CD4-positive, alpha-beta T cell (primary cell): Measurements from ENCODE around the gene PXT1. TPM values are rescaled to one million over a fixed set of nuclear protein-coding genes. Genes with fewer than 3 reads are reported as not detected.

ENCODE experiments used
- ATAC-seq: fragments of 200-7000 bp; cut with Tn5 transposase; one replicate; pipeline ENCODE4 v1.10.0; 2022; ENCODE audit warnings: mild to moderate bottlenecking; ENCODE audit not compliant: poor library complexity
- CTCF ChIA-PET: fragments of 350-600 bp; sonication (Branson Sonifier 250); formaldehyde crosslinking; loops from one replicate; lab custom pipeline; 2021; ENCODE audit warnings: antibody characterized with exemption, inconsistent platforms; lab: Charles Lee
- POLR2A ChIA-PET: fragments of 350-600 bp; sonication (Branson Sonifier 250); formaldehyde crosslinking; loops from one replicate; lab custom pipeline; 2021; ENCODE audit warnings: antibody characterized with exemption, inconsistent platforms; lab: Charles Lee
- DNase-seq, 14 experiments: peaks; one replicate each; pipeline ENCODE4 v3.0.0-alpha.2; 2013 to 2020; ENCODE audit warnings: mixed read lengths in 2 of 14
- H3K27ac ChIP-seq, 2 donors: one replicate each; pipeline versions ENCODE4 v1.5.1 to v1.7.0; 2013; ENCODE audit warnings: low read length in 2 of 2, low read depth in 1 of 2, mild to moderate bottlenecking in 1 of 2
- H3K27me3 ChIP-seq, 2 experiments: 1 replicate in 1 of 2; 2 replicates in 1 of 2; pipeline versions ENCODE4 v1.6.1 to v1.7.0; 2013; ENCODE audit warnings: low read length in 2 of 2, control low read depth in 1 of 2, mild to moderate bottlenecking in 1 of 2, moderate library complexity in 1 of 2; ENCODE audit not compliant: insufficient read depth in 2 of 2, control insufficient read depth in 1 of 2
- H3K36me3 ChIP-seq: one replicate; pipeline ENCODE4 v1.6.1; 2013; ENCODE audit warnings: low read length, control low read depth; ENCODE audit not compliant: insufficient read depth
- H3K4me1 ChIP-seq: one replicate; pipeline ENCODE4 v1.6.1; 2013; ENCODE audit warnings: low read length, control low read depth; ENCODE audit not compliant: insufficient read depth
- H3K4me3 ChIP-seq: one replicate; pipeline ENCODE4 v1.5.1; 2013; ENCODE audit warnings: mild to moderate bottlenecking, low read length, moderate library complexity
- H3K9me3 ChIP-seq, 2 experiments: 1 replicate in 1 of 2; 2 replicates in 1 of 2; pipeline versions ENCODE4 v1.6.1 to v1.7.0; 2013; ENCODE audit warnings: low read length in 2 of 2, mild to moderate bottlenecking in 2 of 2, control low read depth in 1 of 2, moderate library complexity in 1 of 2; ENCODE audit not compliant: control insufficient read depth in 1 of 2, insufficient read depth in 1 of 2
- H3K27ac Mint-ChIP-seq: one replicate; pipeline ENCODE4 v1.8.0; 2020; ENCODE audit warnings: mixed read lengths
- H3K27me3 Mint-ChIP-seq: one replicate; pipeline ENCODE4 v1.8.0; 2021; ENCODE audit warnings: mixed read lengths
- H3K36me3 Mint-ChIP-seq: one replicate; pipeline ENCODE4 v1.8.0; 2021; ENCODE audit warnings: low read depth, mixed read lengths
- H3K4me1 Mint-ChIP-seq: one replicate; pipeline ENCODE4 v1.8.0; 2021; ENCODE audit warnings: low read depth, mixed read lengths
- H3K4me3 Mint-ChIP-seq: one replicate; pipeline ENCODE4 v1.8.0; 2020; ENCODE audit warnings: mild to moderate bottlenecking, mixed read lengths
- H3K9me3 Mint-ChIP-seq: one replicate; pipeline ENCODE4 v1.8.0; 2020; ENCODE audit warnings: mixed read lengths
- CTCF ChIP-seq: fragments of 200-600 bp; IDR thresholded peaks from one replicate; pipeline ENCODE4 v1.8.0; 2022; ENCODE audit warnings: antibody characterized with exemption, mild to moderate bottlenecking
- intact Hi-C, 2 experiments: fragments of 100-400 bp; cut with DNase I in 1 of 2; cut with micrococcal nuclease in 1 of 2; formaldehyde crosslinking; loops; one replicate each; pipeline versions ENCODE4 v1.15.1 to v1.9.0; 2023 to 2025; cut with DNase I, micrococcal nuclease
- total RNA-seq, 174 experiments: library from RNA in 2 of 174; stranded (reverse) in 2 of 174; gene quantifications; one replicate each; pipeline ENCODE4 v1.2.3 and lab custom pipeline; 2021 to 2026

Gene PXT1
- total RNA-seq, 2 experiments from 2014 or later: 0.55 to 0.59 TPM

- Mint-ChIP-seq H3K4me1 (peaks cover 13% of the 10 kb centered on the region), H3K27me3 (no peaks in the 10 kb centered on the region), H3K36me3 (no peaks in the 10 kb centered on the region), H3K9me3 (no peaks in the 10 kb centered on the region), H3K4me3 (no peak overlapping the region), H3K27ac (no peak overlapping the region)
- peaks cover 0 to 5% of the 10 kb centered on the region in 2 experiments for H3K27me3 ChIP-seq
- DNase-seq (no peak), ATAC-seq (no peak)
- intact Hi-C loops: no loop called here
- POLR2A ChIA-PET: no interaction called here
- peaks cover 10% of the 10 kb centered on the region for H3K4me1 ChIP-seq
- no peak overlapping the region for H3K4me3 ChIP-seq
- no peaks in the 10 kb centered on the region for H3K36me3 ChIP-seq
- TF ChIP-seq CTCF: no peak
- CTCF ChIA-PET: interaction anchor here (1.4 kb wide), 1 partner anchor 13 kb away, joined by 3 read pairs; no protein-coding TSS in a partner anchor
- no peak overlapping the region for H3K27ac ChIP-seq
- H3K9me3 ChIP-seq: no peaks in the 10 kb centered on the region
Observed at GRCh38 chr6:36381502-36382389, 60.9 kb downstream of the PXT1 start.

GRCh38 chr6:36380166-36380565, 62.5 kb downstream of the PXT1 start:
- CTCF ChIA-PET: interaction anchor here (0.8 kb wide), 1 partner anchor 8 kb away, joined by 4 read pairs; no protein-coding TSS in a partner anchor
- ATAC-seq (no peak), DNase-seq (no peak)
- H3K36me3 ChIP-seq: no peaks in the 10 kb centered on the region
- no peak for TF ChIP-seq CTCF
- H3K4me3 ChIP-seq: no peak overlapping the region
- H3K9me3 ChIP-seq: no peaks in the 10 kb centered on the region
- POLR2A ChIA-PET: no interaction called here
- no peak overlapping the region for H3K27ac ChIP-seq
- Mint-ChIP-seq H3K9me3 (no peaks in the 10 kb centered on the region), H3K4me1 (no peaks in the 10 kb centered on the region), H3K27ac (no peak overlapping the region), H3K36me3 (no peaks in the 10 kb centered on the region), H3K4me3 (no peak overlapping the region), H3K27me3 (no peaks in the 10 kb centered on the region)
- no peaks in the 10 kb centered on the region for H3K4me1 ChIP-seq
- intact Hi-C loops: no loop called here
- no peaks in the 10 kb centered on the region for H3K27me3 ChIP-seq

GRCh38 chr6:36378936-36379335, 63.7 kb downstream of the PXT1 start:
- intact Hi-C loops: no loop called here
- H3K27me3 Mint-ChIP-seq: no peaks in the 10 kb centered on the region
- no peak for DNase-seq
- H3K27me3 ChIP-seq: no peaks in the 10 kb centered on the region
- no peaks in the 10 kb centered on the region for H3K9me3 ChIP-seq
- no peaks in the 10 kb centered on the region for H3K4me1 ChIP-seq
- no peaks in the 10 kb centered on the region for H3K9me3 Mint-ChIP-seq
- H3K36me3 ChIP-seq: no peaks in the 10 kb centered on the region
- no peak for ATAC-seq
- ChIA-PET CTCF (no interaction called here), POLR2A (no interaction called here)
- H3K4me1 Mint-ChIP-seq: no peaks in the 10 kb centered on the region
- H3K4me3 Mint-ChIP-seq: no peak overlapping the region
- no peaks in the 10 kb centered on the region for H3K36me3 Mint-ChIP-seq
- H3K27ac Mint-ChIP-seq: no peak overlapping the region
- H3K4me3 ChIP-seq: no peak overlapping the region
- no peak overlapping the region for H3K27ac ChIP-seq
- no peak for TF ChIP-seq CTCF
